ENCODE measurements around the gene TBX2.
"Not testable (repeated sequence)": the region's sequence is repeated elsewhere in the genome, so short reads cannot be mapped to it uniquely, and the experiment has no call there.

Gene TBX2

GRCh38 chr17:61399131-61400065 lies at the start of gene TBX2:
Gene TBX2, plus strand, starts transcription at chr17:61399843. Its CDS starts 334 bp downstream, at chr17:61400177.
- DNase-seq (ENCODE audit: low read depth), result peak; percentile 83

GRCh38 chr17:61351745-61352407 lies 47.8 kb upstream of the TBX2 start:
- no peak for DNase-seq (ENCODE audit: low read depth)

GRCh38 chr17:61352408-61352770 lies 47.3 kb upstream of the TBX2 start:
- DNase-seq (ENCODE audit: low read depth), result no peak

GRCh38 chr17:61352781-61353491 lies 46.7 kb upstream of the TBX2 start:
- DNase-seq (ENCODE audit: low read depth), result no peak

- DNase-seq (ENCODE audit: low read depth), result no peak
These were observed 46.0 kb upstream of the TBX2 start for GRCh38 chr17:61353615-61354014.

- DNase-seq (ENCODE audit: low read depth), result no peak
These were observed 44.5 kb upstream of the TBX2 start for GRCh38 chr17:61354895-61355874.

- not testable (repeated sequence) for DNase-seq (ENCODE audit: low read depth)
These were observed 42.6 kb upstream of the TBX2 start for GRCh38 chr17:61357061-61357460.

- DNase-seq (ENCODE audit: low read depth), result not testable (repeated sequence)
These were observed 40.1 kb upstream of the TBX2 start for GRCh38 chr17:61359513-61359912.

GRCh38 chr17:61360318-61360943 lies 39.2 kb upstream of the TBX2 start:
- DNase-seq (ENCODE audit: low read depth), result no peak

- DNase-seq (ENCODE audit: low read depth), result peak; percentile 52
These were observed 38.6 kb upstream of the TBX2 start for GRCh38 chr17:61361084-61361483.

- DNase-seq (ENCODE audit: low read depth), result no peak
These were observed 37.2 kb upstream of the TBX2 start for GRCh38 chr17:61362396-61362795.

GRCh38 chr17:61362852-61363600 lies 36.6 kb upstream of the TBX2 start:
- no peak for DNase-seq (ENCODE audit: low read depth)

- no peak for DNase-seq (ENCODE audit: low read depth)
These were observed 35.8 kb upstream of the TBX2 start for GRCh38 chr17:61363601-61364462.

- no peak for DNase-seq (ENCODE audit: low read depth)
These were observed 35.2 kb upstream of the TBX2 start for GRCh38 chr17:61364463-61364846.

- DNase-seq (ENCODE audit: low read depth), result no peak
These were observed 33.4 kb upstream of the TBX2 start for GRCh38 chr17:61366076-61366714.

- no peak for DNase-seq (ENCODE audit: low read depth)
These were observed 32.8 kb upstream of the TBX2 start for GRCh38 chr17:61366715-61367413.

GRCh38 chr17:61368049-61368831 lies 31.4 kb upstream of the TBX2 start:
- DNase-seq (ENCODE audit: low read depth), result no peak

Data from fibroblast of the conjunctiva (primary cell).